ENCODE measurements around the gene WDR4. TPM values are rescaled to one million over a fixed set of nuclear protein-coding genes. Genes with fewer than 3 reads are reported as not detected.
"Not testable (repeated sequence)": the region's sequence is repeated elsewhere in the genome, so short reads cannot be mapped to it uniquely, and the experiment has no call there.

The WDR4 gene
- polyA plus RNA-seq, 1 donor: 12.7 TPM

DNA sequence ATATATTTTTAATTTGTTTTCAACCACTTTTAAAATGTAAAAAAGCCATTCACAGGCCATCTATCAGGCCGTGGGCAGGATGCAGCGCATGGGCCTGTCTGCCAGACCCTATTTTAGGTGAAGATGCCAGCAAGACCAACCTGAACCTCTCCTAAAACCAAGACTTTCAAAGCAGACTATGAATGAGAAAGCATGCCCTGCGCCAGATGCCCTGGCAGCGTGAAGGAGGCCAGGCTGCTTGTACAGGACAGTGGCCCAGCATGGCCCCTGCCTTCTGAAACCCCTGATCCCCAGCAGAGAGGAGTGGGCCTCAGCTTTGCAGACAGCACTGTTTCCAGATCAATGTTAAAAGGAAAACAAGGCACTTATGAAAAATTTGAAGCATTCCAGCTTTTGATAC lies 31.6 kb downstream of the WDR4 start:
- WGBS (ENCODE audit: insufficient coverage, low lambda C conversion rate): no CpG with 5 or more reads among the region's 4 CpGs
- Histone ChIP-seq H3K9me3 (ENCODE audit: control insufficient read depth, low read depth, low read length) (peaks cover 3% of the 10 kb centered on the region), H3K27me3 (ENCODE audit: control insufficient read depth, insufficient read depth, low read length) (no peaks in the 10 kb centered on the region), H3K27ac (ENCODE audit: low read length) (no peak overlapping the region), H3K4me1 (ENCODE audit: control insufficient read depth, insufficient read depth, low read length) (no peaks in the 10 kb centered on the region), H3K4me3 (ENCODE audit: low read length) (no peak overlapping the region), H3K36me3 (ENCODE audit: control insufficient read depth, insufficient read depth, low read length) (peaks cover 72% of the 10 kb centered on the region)
- DNase-seq: no peak

DNA sequence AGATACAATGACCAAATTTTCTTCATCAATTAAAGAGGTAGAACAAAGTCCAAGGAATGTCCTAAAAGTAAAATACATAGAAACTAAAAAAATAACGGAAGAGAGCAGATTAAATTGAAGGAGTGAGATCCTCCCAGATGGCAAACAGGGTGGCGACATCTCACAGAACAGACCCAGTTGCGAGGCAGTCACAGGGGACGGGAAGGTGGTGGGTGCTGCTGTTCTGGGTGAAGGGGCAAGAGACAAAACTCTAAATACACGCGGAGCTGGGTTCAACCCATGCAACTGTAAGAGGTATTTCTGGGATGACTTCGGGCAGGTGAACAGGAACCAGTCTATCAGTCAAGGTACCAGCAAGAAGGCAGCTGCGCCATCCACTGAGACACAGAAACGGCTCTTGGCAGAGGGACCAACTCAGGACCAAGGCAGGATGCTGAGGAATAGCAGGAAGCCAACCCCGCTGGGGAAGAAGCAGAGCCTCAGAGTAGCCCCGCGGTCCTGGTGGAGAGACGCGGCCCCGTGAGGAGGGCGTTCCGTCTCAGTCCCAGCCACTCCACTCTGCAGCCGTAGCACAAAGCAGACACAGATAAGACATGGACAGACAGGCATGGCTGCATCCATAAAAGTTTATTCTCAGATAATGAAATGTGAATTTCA lies 32.2 kb downstream of the WDR4 start:
- no peak for DNase-seq
- WGBS (ENCODE audit: insufficient coverage, low lambda C conversion rate): 100% methylated on average over 1 of the region's 18 CpGs
- H3K27me3 ChIP-seq (ENCODE audit: control insufficient read depth, insufficient read depth, low read length): no peaks in the 10 kb centered on the region
- H3K4me1 ChIP-seq (ENCODE audit: control insufficient read depth, insufficient read depth, low read length): no peaks in the 10 kb centered on the region
- H3K4me3 ChIP-seq (ENCODE audit: low read length): no peak overlapping the region
- H3K36me3 ChIP-seq (ENCODE audit: control insufficient read depth, insufficient read depth, low read length): peaks cover 74% of the 10 kb centered on the region
- no peak overlapping the region for H3K27ac ChIP-seq (ENCODE audit: low read length)
- peaks cover 3% of the 10 kb centered on the region for H3K9me3 ChIP-seq (ENCODE audit: control insufficient read depth, low read depth, low read length)

- Histone ChIP-seq H3K27ac (ENCODE audit: low read length) (no peak overlapping the region), H3K9me3 (ENCODE audit: control insufficient read depth, low read depth, low read length) (peaks cover 3% of the 10 kb centered on the region), H3K36me3 (ENCODE audit: control insufficient read depth, insufficient read depth, low read length) (peaks cover 71% of the 10 kb centered on the region), H3K4me1 (ENCODE audit: control insufficient read depth, insufficient read depth, low read length) (no peaks in the 10 kb centered on the region), H3K4me3 (ENCODE audit: low read length) (no peak overlapping the region), H3K27me3 (ENCODE audit: control insufficient read depth, insufficient read depth, low read length) (no peaks in the 10 kb centered on the region)
- no CpG with 5 or more reads among the region's 10 CpGs for WGBS (ENCODE audit: insufficient coverage, low lambda C conversion rate)
- DNase-seq: no peak
These were observed 33.1 kb downstream of the WDR4 start for GRCh38 chr21:42846221-42846620.

DNA sequence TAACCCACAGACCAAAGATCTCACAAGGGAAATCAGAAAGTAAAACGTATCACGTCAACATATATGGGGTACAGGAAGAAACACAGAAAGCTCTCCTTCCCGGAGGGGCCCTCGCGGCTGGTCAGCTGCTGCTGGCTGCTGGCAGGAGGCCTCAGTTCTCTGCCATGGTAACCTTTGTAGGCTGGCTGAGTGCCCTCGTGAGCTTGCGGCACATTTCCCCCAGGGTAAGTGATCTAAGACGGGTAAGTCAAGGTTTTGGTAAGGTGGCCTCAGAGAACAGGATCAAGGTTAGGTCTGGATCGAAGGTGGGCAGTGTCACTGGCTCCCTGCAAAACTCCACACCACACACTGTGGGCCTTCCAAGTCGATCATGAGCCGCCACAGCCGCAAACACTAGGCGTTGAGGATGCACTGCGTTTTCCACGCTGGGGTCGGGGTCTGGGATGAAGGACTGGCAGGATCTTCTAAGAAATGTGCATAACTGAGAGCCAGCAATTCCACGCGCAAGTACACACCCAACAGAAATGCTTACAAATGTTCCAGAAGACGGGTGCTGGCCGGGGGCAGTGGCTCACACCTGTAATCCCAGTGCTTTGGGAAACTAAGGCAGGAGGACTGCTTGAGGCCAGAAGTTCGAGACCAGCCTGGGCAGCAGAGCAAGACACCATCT lies 33.9 kb downstream of the WDR4 start:
- no peaks in the 10 kb centered on the region for H3K4me1 ChIP-seq (ENCODE audit: control insufficient read depth, insufficient read depth, low read length)
- no peak overlapping the region for H3K4me3 ChIP-seq (ENCODE audit: low read length)
- no peaks in the 10 kb centered on the region for H3K9me3 ChIP-seq (ENCODE audit: control insufficient read depth, low read depth, low read length)
- H3K27ac ChIP-seq (ENCODE audit: low read length): no peak overlapping the region
- DNase-seq: no peak
- H3K36me3 ChIP-seq (ENCODE audit: control insufficient read depth, insufficient read depth, low read length): peaks cover 71% of the 10 kb centered on the region
- WGBS (ENCODE audit: insufficient coverage, low lambda C conversion rate): no CpG with 5 or more reads among the region's 21 CpGs
- H3K27me3 ChIP-seq (ENCODE audit: control insufficient read depth, insufficient read depth, low read length): no peaks in the 10 kb centered on the region

DNA sequence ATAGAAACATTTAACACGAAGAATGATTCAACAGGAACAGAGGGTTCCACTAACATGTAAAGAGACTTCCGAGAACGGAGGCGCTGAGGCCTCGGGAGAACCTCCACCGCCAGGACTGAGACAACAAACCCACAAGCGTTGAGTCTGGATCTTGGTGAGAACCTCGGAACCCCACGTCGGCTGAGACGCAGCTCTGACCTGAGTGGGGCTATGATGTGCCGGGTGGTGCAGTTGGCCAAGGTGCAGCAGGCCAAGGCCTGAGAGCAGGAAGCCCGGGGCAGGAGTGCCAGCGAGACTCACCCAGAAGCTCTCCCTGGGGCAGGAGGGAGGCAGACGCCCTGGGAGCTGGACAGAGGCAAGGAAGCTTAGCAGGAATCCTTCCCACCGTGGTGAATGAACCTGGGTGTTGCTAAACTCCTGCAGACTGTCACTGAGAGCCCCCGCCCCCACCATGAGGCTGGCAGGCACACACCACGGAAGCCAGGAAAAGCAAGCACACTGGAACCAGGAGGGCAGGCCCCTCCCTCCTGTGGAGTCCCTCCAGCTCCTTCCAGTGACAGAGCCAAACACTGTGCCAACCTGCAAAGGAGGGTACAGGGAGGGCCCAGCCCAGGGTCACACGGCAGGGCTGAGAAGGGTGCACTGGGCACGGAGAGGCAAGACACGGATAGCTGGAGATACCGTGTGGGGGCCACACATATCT lies 34.8 kb downstream of the WDR4 start:
- 77% methylated on average over 5 of the region's 22 CpGs for WGBS (ENCODE audit: insufficient coverage, low lambda C conversion rate)
- Histone ChIP-seq H3K4me1 (ENCODE audit: control insufficient read depth, insufficient read depth, low read length) (no peaks in the 10 kb centered on the region), H3K36me3 (ENCODE audit: control insufficient read depth, insufficient read depth, low read length) (peaks cover 69% of the 10 kb centered on the region), H3K9me3 (ENCODE audit: control insufficient read depth, low read depth, low read length) (no peaks in the 10 kb centered on the region), H3K27me3 (ENCODE audit: control insufficient read depth, insufficient read depth, low read length) (no peaks in the 10 kb centered on the region), H3K4me3 (ENCODE audit: low read length) (no peak overlapping the region), H3K27ac (ENCODE audit: low read length) (no peak overlapping the region)
- DNase-seq: no peak

- DNase-seq: no peak
- no peak overlapping the region for H3K4me3 ChIP-seq (ENCODE audit: low read length)
- WGBS (ENCODE audit: insufficient coverage, low lambda C conversion rate): 100% methylated on average over 1 of the region's 14 CpGs
- no peaks in the 10 kb centered on the region for H3K4me1 ChIP-seq (ENCODE audit: control insufficient read depth, insufficient read depth, low read length)
- no peaks in the 10 kb centered on the region for H3K9me3 ChIP-seq (ENCODE audit: control insufficient read depth, low read depth, low read length)
- H3K36me3 ChIP-seq (ENCODE audit: control insufficient read depth, insufficient read depth, low read length): peaks cover 69% of the 10 kb centered on the region
- H3K27me3 ChIP-seq (ENCODE audit: control insufficient read depth, insufficient read depth, low read length): no peaks in the 10 kb centered on the region
- H3K27ac ChIP-seq (ENCODE audit: low read length): no peak overlapping the region
These were observed 36.3 kb downstream of the WDR4 start for GRCh38 chr21:42843056-42843455.

- H3K4me3 ChIP-seq (ENCODE audit: low read length); H3K27me3 ChIP-seq (ENCODE audit: control insufficient read depth, insufficient read depth, low read length); H3K4me1 ChIP-seq (ENCODE audit: control insufficient read depth, insufficient read depth, low read length); H3K9me3 ChIP-seq (ENCODE audit: control insufficient read depth, low read depth, low read length); DNase-seq; H3K27ac ChIP-seq (ENCODE audit: low read length): not testable (repeated sequence)
- WGBS (ENCODE audit: insufficient coverage, low lambda C conversion rate): no CpG with 5 or more reads among the region's 22 CpGs
- peaks cover 61% of the 10 kb centered on the region for H3K36me3 ChIP-seq (ENCODE audit: control insufficient read depth, insufficient read depth, low read length)
These were observed 37.3 kb downstream of the WDR4 start for GRCh38 chr21:42841916-42842655.

DNA sequence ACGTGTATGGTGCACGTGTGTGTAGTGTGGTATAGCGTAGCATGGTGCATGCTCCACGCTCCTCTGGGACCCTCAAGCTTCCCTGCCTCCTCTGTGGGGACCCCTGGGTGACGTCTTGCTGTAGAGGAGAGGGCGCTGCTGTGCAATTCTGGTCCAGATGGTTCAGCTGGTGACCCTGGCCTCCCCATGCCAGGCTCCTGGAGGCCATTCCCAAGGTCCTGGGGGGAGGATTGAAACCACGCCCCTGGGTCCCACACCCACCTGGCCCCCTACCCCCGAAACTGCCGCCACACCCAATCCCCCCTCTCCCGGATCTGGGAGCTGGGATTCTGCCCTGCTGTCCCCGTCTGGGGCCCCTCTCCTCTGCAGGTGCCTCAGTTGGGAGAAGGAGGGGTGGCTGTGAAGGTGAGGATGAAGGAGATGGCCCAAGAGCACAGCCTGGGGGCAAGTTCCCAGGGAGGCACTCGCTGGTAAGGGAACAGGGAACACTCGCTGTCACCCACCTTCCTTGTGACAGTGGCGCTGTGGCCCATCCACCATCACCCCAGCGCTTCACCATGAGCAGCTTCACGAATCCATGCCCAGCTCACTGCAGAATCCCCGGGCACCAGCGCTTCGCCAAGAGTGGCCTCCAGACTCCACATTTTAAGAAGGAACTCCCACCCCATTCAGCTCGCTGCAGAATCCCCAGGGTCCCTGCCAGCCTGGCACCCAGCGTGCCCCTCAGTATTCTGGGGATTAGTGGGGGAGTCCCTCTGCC lies 38.0 kb downstream of the WDR4 start:
- H3K4me3 ChIP-seq (ENCODE audit: low read length): no peak overlapping the region
- no peak for DNase-seq
- H3K27me3 ChIP-seq (ENCODE audit: control insufficient read depth, insufficient read depth, low read length): no peaks in the 10 kb centered on the region
- H3K27ac ChIP-seq (ENCODE audit: low read length): no peak overlapping the region
- WGBS (ENCODE audit: insufficient coverage, low lambda C conversion rate): no CpG with 5 or more reads among the region's 21 CpGs
- H3K4me1 ChIP-seq (ENCODE audit: control insufficient read depth, insufficient read depth, low read length): no peaks in the 10 kb centered on the region
- H3K36me3 ChIP-seq (ENCODE audit: control insufficient read depth, insufficient read depth, low read length): peaks cover 58% of the 10 kb centered on the region
- H3K9me3 ChIP-seq (ENCODE audit: control insufficient read depth, low read depth, low read length): no peaks in the 10 kb centered on the region

GRCh38 chr21:42840411-42841155 lies 38.8 kb downstream of the WDR4 start:
- no CpG with 5 or more reads among the region's 14 CpGs for WGBS (ENCODE audit: insufficient coverage, low lambda C conversion rate)
- no peak for DNase-seq

More at GRCh38 chr21:42840411-42841155, 38.8 kb downstream of the WDR4 start:
- Histone ChIP-seq H3K27me3 (ENCODE audit: control insufficient read depth, insufficient read depth, low read length) (no peaks in the 10 kb centered on the region), H3K27ac (ENCODE audit: low read length) (no peak overlapping the region), H3K36me3 (ENCODE audit: control insufficient read depth, insufficient read depth, low read length) (peaks cover 54% of the 10 kb centered on the region), H3K4me1 (ENCODE audit: control insufficient read depth, insufficient read depth, low read length) (no peaks in the 10 kb centered on the region), H3K9me3 (ENCODE audit: control insufficient read depth, low read depth, low read length) (no peaks in the 10 kb centered on the region), H3K4me3 (ENCODE audit: low read length) (no peak overlapping the region)
